HL-60 (cell line): Measurements from ENCODE around the gene IL27RA.

Source experiments
- DNase-seq, 2 experiments: peaks; one replicate each; pipeline ENCODE4 v3.0.0-alpha.2; 2010 to 2020; ENCODE audit warnings: low read depth in 1 of 2, low spot score in 1 of 2
- H3K27ac ChIP-seq: fragments of 250-450 bp; sonication (Bioruptor Pico); replicated peaks from 2 replicates; pipeline ENCODE4 v1.5.1; 2020; ENCODE audit warnings: mild to moderate bottlenecking, moderate library complexity
- H3K27me3 ChIP-seq: fragments of 250-450 bp; sonication (Bioruptor Pico); 2 replicates; pipeline ENCODE4 v1.5.1; 2021; ENCODE audit warnings: mild to moderate bottlenecking, moderate library complexity; ENCODE audit not compliant: insufficient read depth, poor library complexity, severe bottlenecking
- H3K4me3 ChIP-seq: replicated peaks from 2 replicates; pipeline ENCODE4 v1.5.1; 2011; ENCODE audit warnings: mild to moderate bottlenecking, control low read depth, low read length; ENCODE audit not compliant: insufficient read depth
- CTCF ChIP-seq: IDR thresholded peaks from one replicate; pipeline ENCODE4 v1.5.1; 2011; ENCODE audit warnings: low read length, control low read depth, inconsistent platforms; ENCODE audit not compliant: insufficient read depth
- GABPA ChIP-seq: IDR thresholded peaks from 2 replicates; pipeline ENCODE4 v1.6.1; 2012; ENCODE audit warnings: low read depth
- POLR2AphosphoS5 ChIP-seq: IDR thresholded peaks from 2 replicates; pipeline ENCODE4 v1.6.1; 2012; ENCODE audit warnings: low read depth
- SPI1 ChIP-seq: IDR thresholded peaks from 2 replicates; pipeline ENCODE4 v1.6.1; 2012; ENCODE audit warnings: low read depth, mild to moderate bottlenecking, borderline replicate concordance
- TF ChIP-seq, protein P1 (sequence below): IDR thresholded peaks from 2 replicates; pipeline ENCODE4 v1.6.1; 2012; ENCODE audit warnings: low read depth; ENCODE audit not compliant: insufficient replicate concordance

Gene IL27RA

GRCh38 chr19:14063105-14063504, 31.5 kb downstream of the IL27RA start:
- Histone ChIP-seq H3K27me3 (peaks cover 13% of the 10 kb centered on the region), H3K27ac (no peak overlapping the region), H3K4me3 (no peak overlapping the region)
- no peak for TF ChIP-seq CTCF
- TF ChIP-seq, protein P1, sequence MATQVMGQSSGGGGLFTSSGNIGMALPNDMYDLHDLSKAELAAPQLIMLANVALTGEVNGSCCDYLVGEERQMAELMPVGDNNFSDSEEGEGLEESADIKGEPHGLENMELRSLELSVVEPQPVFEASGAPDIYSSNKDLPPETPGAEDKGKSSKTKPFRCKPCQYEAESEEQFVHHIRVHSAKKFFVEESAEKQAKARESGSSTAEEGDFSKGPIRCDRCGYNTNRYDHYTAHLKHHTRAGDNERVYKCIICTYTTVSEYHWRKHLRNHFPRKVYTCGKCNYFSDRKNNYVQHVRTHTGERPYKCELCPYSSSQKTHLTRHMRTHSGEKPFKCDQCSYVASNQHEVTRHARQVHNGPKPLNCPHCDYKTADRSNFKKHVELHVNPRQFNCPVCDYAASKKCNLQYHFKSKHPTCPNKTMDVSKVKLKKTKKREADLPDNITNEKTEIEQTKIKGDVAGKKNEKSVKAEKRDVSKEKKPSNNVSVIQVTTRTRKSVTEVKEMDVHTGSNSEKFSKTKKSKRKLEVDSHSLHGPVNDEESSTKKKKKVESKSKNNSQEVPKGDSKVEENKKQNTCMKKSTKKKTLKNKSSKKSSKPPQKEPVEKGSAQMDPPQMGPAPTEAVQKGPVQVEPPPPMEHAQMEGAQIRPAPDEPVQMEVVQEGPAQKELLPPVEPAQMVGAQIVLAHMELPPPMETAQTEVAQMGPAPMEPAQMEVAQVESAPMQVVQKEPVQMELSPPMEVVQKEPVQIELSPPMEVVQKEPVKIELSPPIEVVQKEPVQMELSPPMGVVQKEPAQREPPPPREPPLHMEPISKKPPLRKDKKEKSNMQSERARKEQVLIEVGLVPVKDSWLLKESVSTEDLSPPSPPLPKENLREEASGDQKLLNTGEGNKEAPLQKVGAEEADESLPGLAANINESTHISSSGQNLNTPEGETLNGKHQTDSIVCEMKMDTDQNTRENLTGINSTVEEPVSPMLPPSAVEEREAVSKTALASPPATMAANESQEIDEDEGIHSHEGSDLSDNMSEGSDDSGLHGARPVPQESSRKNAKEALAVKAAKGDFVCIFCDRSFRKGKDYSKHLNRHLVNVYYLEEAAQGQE = no peak
- no peak for TF ChIP-seq SPI1
- no peak for TF ChIP-seq GABPA
- TF ChIP-seq POLR2AphosphoS5 = no peak
- no peak for DNase-seq

GRCh38 chr19:14066134-14066533, 34.6 kb downstream of the IL27RA start:
- TF ChIP-seq, protein P1 = no peak
- TF ChIP-seq POLR2AphosphoS5 = no peak
- TF ChIP-seq SPI1 = no peak
- no peak for TF ChIP-seq GABPA
- TF ChIP-seq CTCF = no peak
- no peak for DNase-seq
- Histone ChIP-seq H3K4me3 (no peak overlapping the region), H3K27ac (no peak overlapping the region), H3K27me3 (peaks cover 2% of the 10 kb centered on the region)

DNA sequence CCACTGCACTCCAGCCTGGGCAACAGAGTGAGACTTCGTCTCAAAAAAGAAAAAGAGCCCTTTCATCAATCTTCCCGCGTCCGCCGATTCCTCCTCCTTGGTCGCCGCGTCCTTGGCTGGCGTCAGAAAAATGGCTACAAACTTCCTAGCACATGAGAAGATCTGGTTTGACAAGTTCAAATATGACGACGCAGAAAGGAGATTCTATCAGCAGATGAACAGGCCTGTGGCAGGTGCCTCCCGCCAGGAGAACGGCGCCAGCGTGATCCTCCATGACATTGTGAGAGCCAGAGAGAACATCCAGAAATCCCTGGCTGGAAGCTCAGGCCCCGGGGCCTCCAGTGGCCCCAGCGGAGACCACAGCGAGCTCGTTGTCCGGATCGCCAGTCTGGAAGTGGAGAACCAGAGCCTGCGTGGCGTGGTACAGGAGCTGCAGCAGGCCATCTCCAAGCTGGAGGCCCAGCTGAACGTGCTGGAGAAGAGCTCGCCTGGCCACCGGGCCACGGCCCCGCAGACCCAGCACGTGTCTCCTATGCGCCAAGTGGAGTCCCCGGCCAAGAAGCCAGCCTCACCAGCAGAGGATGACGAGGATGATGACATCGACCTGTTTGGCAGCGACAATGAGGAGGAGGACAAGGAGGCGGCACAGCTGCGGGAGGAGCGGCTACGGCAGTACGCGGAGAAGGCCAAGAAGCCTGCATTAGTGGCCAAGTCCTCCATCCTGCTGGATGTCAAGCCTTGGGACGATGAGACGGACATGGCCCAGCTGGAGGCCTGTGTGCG, 38.9 kb downstream of the IL27RA start:
- DNase-seq = no peak
- H3K27me3 ChIP-seq = peaks cover 2% of the 10 kb centered on the region
- no peak overlapping the region for H3K27ac ChIP-seq
- TF ChIP-seq CTCF (no peak), SPI1 (no peak), POLR2AphosphoS5 (no peak), GABPA (no peak)
- H3K4me3 ChIP-seq = no peak overlapping the region
